GM12891 (cell line): ENCODE measurements around the gene NGB.

Source experiments
- DNase-seq: peaks from one replicate; pipeline ENCODE4 v3.0.0; 2011; ENCODE audit warnings: low spot score; ENCODE audit not compliant: insufficient read length
- FAIRE-seq: peaks from 2 replicates; lab custom pipeline; 2011; peaks lifted over from hg19 to GRCh38; lab: Jason Lieb, UNC
- PAX5 ChIP-seq: IDR thresholded peaks from 2 replicates; pipeline ENCODE4 v1.6.1; 2011; ENCODE audit warnings: low read length, moderate library complexity, mild to moderate bottlenecking; ENCODE audit not compliant: insufficient read depth, severe bottlenecking
- POLR2A ChIP-seq: IDR thresholded peaks from 2 replicates; pipeline ENCODE4 v1.6.1; 2011; ENCODE audit warnings: low read depth, low read length, control low read depth
- POLR2AphosphoS5 ChIP-seq: IDR thresholded peaks from 2 replicates; pipeline ENCODE4 v1.6.1; 2011; ENCODE audit warnings: low read depth, low read length, control low read depth
- POU2F2 ChIP-seq: IDR thresholded peaks from 2 replicates; pipeline ENCODE4 v1.6.1; 2011; ENCODE audit warnings: low read depth, mild to moderate bottlenecking, control low read depth, low read length, moderate library complexity
- SPI1 ChIP-seq: IDR thresholded peaks from 2 replicates; pipeline ENCODE4 v1.6.1; 2011; ENCODE audit warnings: low read depth, low read length, control low read depth
- TAF1 ChIP-seq: IDR thresholded peaks from 2 replicates; pipeline ENCODE4 v1.6.1; 2011; ENCODE audit warnings: low read depth, low read length, control low read depth

Gene NGB

GRCh38 chr14:77257700-77258099 is 13.3 kb downstream of the NGB start:
- FAIRE-seq (no peak), DNase-seq (no peak)
- no peak for TF ChIP-seq POLR2A
- no peak for TF ChIP-seq POU2F2
- no peak for TF ChIP-seq SPI1
- TF ChIP-seq PAX5 = no peak
- no peak for TF ChIP-seq POLR2AphosphoS5
- no peak for TF ChIP-seq TAF1

- TF ChIP-seq PAX5 (no peak), POU2F2 (no peak), POLR2A (no peak), SPI1 (no peak)
- DNase-seq (no peak), FAIRE-seq (no peak)
Observed at GRCh38 chr14:77256694-77257093, 14.3 kb downstream of the NGB start.

- DNase-seq (no peak), FAIRE-seq (no peak)
- TF ChIP-seq POU2F2 (no peak), POLR2AphosphoS5 (no peak), SPI1 (no peak), PAX5 (no peak), TAF1 (no peak), POLR2A (no peak)
Observed at GRCh38 chr14:77253333-77254190, 17.4 kb downstream of the NGB start.

GRCh38 chr14:77251870-77252269 is 19.1 kb downstream of the NGB start:
- DNase-seq = no peak
- no peak for FAIRE-seq
- TF ChIP-seq POLR2A (no peak), POLR2AphosphoS5 (no peak), POU2F2 (no peak), TAF1 (no peak), SPI1 (no peak), PAX5 (no peak)

GRCh38 chr14:77250927-77251326 is 20.1 kb downstream of the NGB start:
- no peak for DNase-seq
- FAIRE-seq = no peak
- TF ChIP-seq SPI1 (no peak), POLR2AphosphoS5 (no peak), PAX5 (no peak), TAF1 (no peak), POU2F2 (no peak), POLR2A (no peak)

- DNase-seq (no peak), FAIRE-seq (no peak)
- TF ChIP-seq SPI1 (no peak), POU2F2 (no peak), POLR2A (no peak), POLR2AphosphoS5 (no peak), PAX5 (no peak), TAF1 (no peak)
Observed at GRCh38 chr14:77249286-77249685, 21.7 kb downstream of the NGB start.

GRCh38 chr14:77248666-77249065 is 22.3 kb downstream of the NGB start:
- TF ChIP-seq PAX5 = no peak
- TF ChIP-seq SPI1 = no peak
- no peak for TF ChIP-seq TAF1
- no peak for TF ChIP-seq POLR2AphosphoS5
- no peak for TF ChIP-seq POU2F2
- TF ChIP-seq POLR2A = no peak
- DNase-seq (no peak), FAIRE-seq (no peak)

- TF ChIP-seq POU2F2 (no peak), TAF1 (no peak)
- no peak for FAIRE-seq
- no peak for DNase-seq
Observed at GRCh38 chr14:77246784-77247183, 24.2 kb downstream of the NGB start.

- FAIRE-seq (peak; percentile 28), DNase-seq (no peak)
- TF ChIP-seq POLR2A (no peak), POLR2AphosphoS5 (no peak), TAF1 (no peak), PAX5 (no peak), POU2F2 (no peak), SPI1 (no peak)
Observed at GRCh38 chr14:77245820-77246219, 25.2 kb downstream of the NGB start.

GRCh38 chr14:77243853-77244252 is 27.2 kb downstream of the NGB start:
- no peak for FAIRE-seq
- DNase-seq = no peak
- TF ChIP-seq POLR2A (no peak), TAF1 (no peak), POLR2AphosphoS5 (no peak), SPI1 (no peak), POU2F2 (no peak), PAX5 (no peak)
